K562 (cell line): ENCODE data around the gene GPR37L1. TPM values are rescaled to one million over a fixed set of nuclear protein-coding genes. Genes with fewer than 3 reads are reported as not detected.

ENCODE experiments used
- BRCA1 ChIP-seq, 2 experiments: fragments of 450-650 bp in 1 of 2; sonication (generic) in 1 of 2; formaldehyde crosslinking in 1 of 2; IDR thresholded peaks; 2 replicates each; pipeline versions ENCODE4 v1.5.0 to v1.6.1; 2017 to 2020; ENCODE audit warnings: mild to moderate bottlenecking in 1 of 2, missing genetic modification reagents in 1 of 2
- KDM1A ChIP-seq, 2 experiments: fragments of 450-650 bp; IDR thresholded peaks; 2 replicates each; pipeline ENCODE4 v1.6.1; 2016; ENCODE audit warnings: mild to moderate bottlenecking in 2 of 2
- NR0B1 ChIP-seq: fragments of 450-650 bp; IDR thresholded peaks from one replicate; pipeline ENCODE4 v1.6.1; 2018; ENCODE audit warnings: mild to moderate bottlenecking, moderate library complexity; ENCODE audit not compliant: partially characterized antibody
- RREB1 ChIP-seq: fragments of 250-450 bp; sonication (Bioruptor Pico); IDR thresholded peaks from 2 replicates; pipeline ENCODE4 v1.4.0; 2020
- SMARCE1 ChIP-seq: fragments of 450-650 bp; IDR thresholded peaks from 2 replicates; pipeline ENCODE4 v1.7.1; 2016; ENCODE audit warnings: mild to moderate bottlenecking
- ZNF146 ChIP-seq: IDR thresholded peaks from one replicate; pipeline ENCODE4 v1.6.1; 2018; ENCODE audit warnings: missing compliant biosample characterization; ENCODE audit not compliant: unreplicated experiment
- ZNF197 ChIP-seq: fragments of 200-800 bp; sonication (Bioruptor generic); IDR thresholded peaks from 2 replicates; pipeline ENCODE4 v1.6.1; 2016; ENCODE audit warnings: low read depth, missing genetic modification characterization, missing compliant biosample characterization
- polyA plus RNA-seq, 8 experiments: library from polyadenylated mRNA; depleted of rRNA in 4 of 8; stranded (reverse) in 5 of 8; unstranded in 3 of 8; fragments of >200 nt; fragmentation: Nextera tagmentation in 2 of 8; fragmentation: Illumina TruSeq in 1 of 8; extraction: Ambion mirVana in 2 of 8; extraction: Trizol in 1 of 8; gene quantifications; 2 replicates each; pipeline versions ENCODE4 v1.2.1 to v1.2.3, GENCODE V29; 2011 to 2014; ENCODE audit warnings: inconsistent platforms in 1 of 8, missing spikeins in 1 of 8
- total RNA-seq, 7 experiments: library from RNA; depleted of rRNA in 6 of 7; stranded (reverse); fragments of >200 nt in 6 of 7; fragmentation: Illumina TruSeq in 2 of 7; extraction: Trizol in 2 of 7; gene quantifications; 2 replicates each; pipeline versions ENCODE4 v1.2.1 to v1.2.3, GENCODE V29; 2011 to 2021; ENCODE audit warnings: low replicate concordance in 1 of 7
- TF ChIP-seq, protein P1 (sequence below): fragments of 450-650 bp; IDR thresholded peaks from 2 replicates; pipeline ENCODE4 v1.6.1; 2018; ENCODE audit not compliant: partially characterized antibody
- TF ChIP-seq, protein P2 (sequence below): fragments of 250-450 bp; sonication (Bioruptor Pico); IDR thresholded peaks from 2 replicates; pipeline ENCODE4 v1.5.0; 2021
- TF ChIP-seq, protein P3 (sequence below): IDR thresholded peaks from 2 replicates; pipeline ENCODE4 v1.6.1; 2011; ENCODE audit warnings: borderline replicate concordance, low read depth, mild to moderate bottlenecking, moderate library complexity, low read length; ENCODE audit not compliant: insufficient read depth, poor library complexity, severe bottlenecking

Gene GPR37L1
- total and polyA plus RNA-seq, 9 of the 15 experiments (the other 6 are each of a cell fraction or from before 2014, with no cell fraction given): not detected

GRCh38 chr1:202165942-202166843 is 43.5 kb downstream of the GPR37L1 start (continued):
- TF ChIP-seq ZNF197 (CRISPR knock-in tag) (no peak), SMARCE1 (peak; percentile 51), NR0B1 (no peak), KDM1A (IDR thresholded peaks at IDR 0.05) (peak; percentile 59; a peak in 1 of 4 replicates), ZNF146 (CRISPR knock-in tag) (no peak), BRCA1 (IDR thresholded peaks at IDR 0.05) (no peak), BRCA1 (CRISPR knock-in tag; IDR thresholded peaks at IDR 0.05) (no peak), RREB1 (CRISPR knock-in tag) (no peak)
- TF ChIP-seq, protein P1, sequence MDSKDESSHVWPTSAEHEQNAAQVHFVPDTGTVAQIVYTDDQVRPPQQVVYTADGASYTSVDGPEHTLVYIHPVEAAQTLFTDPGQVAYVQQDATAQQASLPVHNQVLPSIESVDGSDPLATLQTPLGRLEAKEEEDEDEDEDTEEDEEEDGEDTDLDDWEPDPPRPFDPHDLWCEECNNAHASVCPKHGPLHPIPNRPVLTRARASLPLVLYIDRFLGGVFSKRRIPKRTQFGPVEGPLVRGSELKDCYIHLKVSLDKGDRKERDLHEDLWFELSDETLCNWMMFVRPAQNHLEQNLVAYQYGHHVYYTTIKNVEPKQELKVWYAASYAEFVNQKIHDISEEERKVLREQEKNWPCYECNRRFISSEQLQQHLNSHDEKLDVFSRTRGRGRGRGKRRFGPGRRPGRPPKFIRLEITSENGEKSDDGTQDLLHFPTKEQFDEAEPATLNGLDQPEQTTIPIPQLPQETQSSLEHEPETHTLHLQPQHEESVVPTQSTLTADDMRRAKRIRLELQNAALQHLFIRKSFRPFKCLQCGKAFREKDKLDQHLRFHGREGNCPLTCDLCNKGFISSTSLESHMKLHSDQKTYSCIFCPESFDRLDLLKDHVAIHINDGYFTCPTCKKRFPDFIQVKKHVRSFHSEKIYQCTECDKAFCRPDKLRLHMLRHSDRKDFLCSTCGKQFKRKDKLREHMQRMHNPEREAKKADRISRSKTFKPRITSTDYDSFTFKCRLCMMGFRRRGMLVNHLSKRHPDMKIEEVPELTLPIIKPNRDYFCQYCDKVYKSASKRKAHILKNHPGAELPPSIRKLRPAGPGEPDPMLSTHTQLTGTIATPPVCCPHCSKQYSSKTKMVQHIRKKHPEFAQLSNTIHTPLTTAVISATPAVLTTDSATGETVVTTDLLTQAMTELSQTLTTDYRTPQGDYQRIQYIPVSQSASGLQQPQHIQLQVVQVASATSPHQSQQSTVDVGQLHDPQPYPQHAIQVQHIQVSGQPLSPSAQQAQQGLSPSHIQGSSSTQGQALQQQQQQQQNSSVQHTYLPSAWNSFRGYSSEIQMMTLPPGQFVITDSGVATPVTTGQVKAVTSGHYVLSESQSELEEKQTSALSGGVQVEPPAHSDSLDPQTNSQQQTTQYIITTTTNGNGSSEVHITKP: peak; percentile 91
- TF ChIP-seq, protein P2, sequence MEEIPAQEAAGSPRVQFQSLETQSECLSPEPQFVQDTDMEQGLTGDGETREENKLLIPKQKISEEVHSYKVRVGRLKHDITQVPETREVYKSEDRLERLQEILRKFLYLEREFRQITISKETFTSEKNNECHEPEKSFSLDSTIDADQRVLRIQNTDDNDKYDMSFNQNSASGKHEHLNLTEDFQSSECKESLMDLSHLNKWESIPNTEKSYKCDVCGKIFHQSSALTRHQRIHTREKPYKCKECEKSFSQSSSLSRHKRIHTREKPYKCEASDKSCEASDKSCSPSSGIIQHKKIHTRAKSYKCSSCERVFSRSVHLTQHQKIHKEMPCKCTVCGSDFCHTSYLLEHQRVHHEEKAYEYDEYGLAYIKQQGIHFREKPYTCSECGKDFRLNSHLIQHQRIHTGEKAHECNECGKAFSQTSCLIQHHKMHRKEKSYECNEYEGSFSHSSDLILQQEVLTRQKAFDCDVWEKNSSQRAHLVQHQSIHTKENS (CRISPR knock-in tag): no peak
- TF ChIP-seq, protein P3, sequence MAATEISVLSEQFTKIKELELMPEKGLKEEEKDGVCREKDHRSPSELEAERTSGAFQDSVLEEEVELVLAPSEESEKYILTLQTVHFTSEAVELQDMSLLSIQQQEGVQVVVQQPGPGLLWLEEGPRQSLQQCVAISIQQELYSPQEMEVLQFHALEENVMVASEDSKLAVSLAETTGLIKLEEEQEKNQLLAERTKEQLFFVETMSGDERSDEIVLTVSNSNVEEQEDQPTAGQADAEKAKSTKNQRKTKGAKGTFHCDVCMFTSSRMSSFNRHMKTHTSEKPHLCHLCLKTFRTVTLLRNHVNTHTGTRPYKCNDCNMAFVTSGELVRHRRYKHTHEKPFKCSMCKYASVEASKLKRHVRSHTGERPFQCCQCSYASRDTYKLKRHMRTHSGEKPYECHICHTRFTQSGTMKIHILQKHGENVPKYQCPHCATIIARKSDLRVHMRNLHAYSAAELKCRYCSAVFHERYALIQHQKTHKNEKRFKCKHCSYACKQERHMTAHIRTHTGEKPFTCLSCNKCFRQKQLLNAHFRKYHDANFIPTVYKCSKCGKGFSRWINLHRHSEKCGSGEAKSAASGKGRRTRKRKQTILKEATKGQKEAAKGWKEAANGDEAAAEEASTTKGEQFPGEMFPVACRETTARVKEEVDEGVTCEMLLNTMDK: no peak
